Ectodermal cell (in vitro differentiated cells): Measurements from ENCODE around the gene PDE3A. TPM values are rescaled to one million over a fixed set of nuclear protein-coding genes. Genes with fewer than 3 reads are reported as not detected.
"Not testable (repeated sequence)": the region's sequence is repeated elsewhere in the genome, so short reads cannot be mapped to it uniquely, and the experiment has no call there.

Experiments
- H3K27ac ChIP-seq: 2 replicates; pipeline ENCODE4 v1.7.0; 2013; ENCODE audit warnings: mild to moderate bottlenecking, low read depth, low read length; ENCODE audit not compliant: insufficient read depth, poor library complexity, severe bottlenecking
- H3K27me3 ChIP-seq: 2 replicates; pipeline ENCODE4 v1.7.0; 2013; ENCODE audit warnings: mild to moderate bottlenecking, low read length; ENCODE audit not compliant: insufficient read depth, control insufficient read depth, poor library complexity, severe bottlenecking
- H3K36me3 ChIP-seq: one replicate; pipeline ENCODE4 v1.7.0; 2013; ENCODE audit warnings: low read length; ENCODE audit not compliant: control insufficient read depth, insufficient read depth
- H3K4me1 ChIP-seq: one replicate; pipeline ENCODE4 v1.7.0; 2013; ENCODE audit warnings: low read length; ENCODE audit not compliant: control insufficient read depth, insufficient read depth
- H3K4me3 ChIP-seq: 2 replicates; pipeline ENCODE4 v1.7.0; 2013; ENCODE audit warnings: low read depth, low read length, control low read depth; ENCODE audit not compliant: insufficient read depth
- H3K9me3 ChIP-seq: 2 replicates; pipeline ENCODE4 v1.7.0; 2013; ENCODE audit warnings: mild to moderate bottlenecking, low read length, moderate library complexity; ENCODE audit not compliant: control insufficient read depth
- WGBS, 2 experiments: methylation state at CpG; one replicate each; pipeline ENCODE4 v1.1.7; 2013; ENCODE audit warnings: missing lambda C conversion rate in 2 of 2; 5-methylcytosine and 5-hydroxymethylcytosine counted together
- polyA plus RNA-seq, 4 experiments: library from polyadenylated mRNA; stranded (reverse); fragments of 50-300 nt; gene quantifications; one replicate each; pipeline ENCODE4 v1.2.3, GENCODE V29; 2013

Gene PDE3A
- 1.7 TPM for polyA plus RNA-seq (2013, experiment 1 of 4)
- 1.8 TPM for polyA plus RNA-seq (2013, experiment 2 of 4)
- polyA plus RNA-seq (2013, experiment 3 of 4), result 2.6 TPM
- 3.2 TPM for polyA plus RNA-seq (2013, experiment 4 of 4)

DNA sequence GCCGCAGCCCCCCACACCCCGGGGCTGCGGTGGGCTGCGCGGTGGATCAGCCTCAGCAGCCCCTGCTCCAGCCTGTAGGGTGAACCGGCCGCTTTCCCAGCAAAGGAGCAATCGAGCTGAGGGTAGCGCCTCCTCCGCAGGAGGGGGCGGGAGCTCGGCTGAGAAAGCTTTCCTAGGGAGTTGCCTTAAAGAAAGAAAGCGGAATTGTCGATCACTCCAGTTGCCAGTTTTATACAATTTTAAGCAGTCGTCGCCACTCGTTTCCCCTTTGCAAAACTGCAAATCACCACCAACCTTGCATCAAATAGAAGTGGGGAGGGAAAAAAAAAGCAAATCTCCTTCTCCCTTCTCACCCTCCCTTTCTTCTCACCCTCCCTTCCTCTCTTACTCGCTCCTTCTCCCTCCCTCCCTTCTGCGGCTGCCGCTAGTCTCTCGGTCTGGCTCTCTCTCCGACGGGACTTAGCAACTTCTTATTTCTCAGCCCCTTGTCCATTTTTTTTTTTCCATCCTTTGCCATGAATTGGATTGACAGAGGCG is at the start of gene PDE3A:
Gene PDE3A, plus strand, starts transcription at position 424 of the 537 bp plus-strand sequence. CDS start 748 bp downstream, outside the sequence.
- Histone ChIP-seq H3K27ac (peak within 1 kb of the TSS; percentile 75), H3K4me3 (peak within 1 kb of the TSS; percentile 44), H3K4me1 (no peaks in the 10 kb centered on the region), H3K27me3 (peaks cover 33% of the 10 kb centered on the region), H3K36me3 (no peaks in the 10 kb centered on the region), H3K9me3 (no peaks in the 10 kb centered on the region)
- WGBS, 2 experiments, result 0% methylated on average over 24 of the region's 24 CpGs

- no peak overlapping the region for H3K27ac ChIP-seq
- no peaks in the 10 kb centered on the region for H3K36me3 ChIP-seq
- H3K4me1 ChIP-seq, result no peaks in the 10 kb centered on the region
- H3K27me3 ChIP-seq, result no peaks in the 10 kb centered on the region
- no peaks in the 10 kb centered on the region for H3K9me3 ChIP-seq
- 92 to 95% methylated on average over 4 of the region's 4 CpGs for WGBS, 2 experiments
- H3K4me3 ChIP-seq, result no peak overlapping the region
Measured at GRCh38 chr12:20319366-20319765, 49.0 kb upstream of the PDE3A start.

DNA sequence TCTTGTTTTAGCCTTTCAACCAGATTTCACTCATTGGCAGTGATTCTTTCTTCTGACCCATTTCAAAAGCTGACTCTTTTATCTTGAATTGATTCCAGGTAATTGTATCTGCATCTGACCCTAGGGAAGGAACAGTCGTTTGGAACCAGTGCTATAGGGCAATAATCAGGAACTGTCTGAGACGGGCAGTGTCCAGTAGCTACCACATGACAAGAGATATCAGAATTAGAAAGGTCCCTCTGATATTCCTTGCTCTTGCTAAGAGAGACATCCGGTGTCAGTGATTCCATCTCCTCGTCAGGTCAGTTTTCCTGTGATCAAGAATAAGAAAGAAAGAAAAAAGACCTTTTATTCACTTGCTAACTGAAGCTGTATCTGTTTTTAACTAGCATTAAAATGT is 47.8 kb upstream of the PDE3A start:
- H3K27me3 ChIP-seq, result no peaks in the 10 kb centered on the region
- H3K9me3 ChIP-seq, result no peaks in the 10 kb centered on the region
- 71 to 82% methylated on average over 4 of the region's 4 CpGs for WGBS, 2 experiments
- H3K4me1 ChIP-seq, result no peaks in the 10 kb centered on the region
- no peak overlapping the region for H3K27ac ChIP-seq
- H3K36me3 ChIP-seq, result no peaks in the 10 kb centered on the region
- H3K4me3 ChIP-seq, result no peak overlapping the region

DNA sequence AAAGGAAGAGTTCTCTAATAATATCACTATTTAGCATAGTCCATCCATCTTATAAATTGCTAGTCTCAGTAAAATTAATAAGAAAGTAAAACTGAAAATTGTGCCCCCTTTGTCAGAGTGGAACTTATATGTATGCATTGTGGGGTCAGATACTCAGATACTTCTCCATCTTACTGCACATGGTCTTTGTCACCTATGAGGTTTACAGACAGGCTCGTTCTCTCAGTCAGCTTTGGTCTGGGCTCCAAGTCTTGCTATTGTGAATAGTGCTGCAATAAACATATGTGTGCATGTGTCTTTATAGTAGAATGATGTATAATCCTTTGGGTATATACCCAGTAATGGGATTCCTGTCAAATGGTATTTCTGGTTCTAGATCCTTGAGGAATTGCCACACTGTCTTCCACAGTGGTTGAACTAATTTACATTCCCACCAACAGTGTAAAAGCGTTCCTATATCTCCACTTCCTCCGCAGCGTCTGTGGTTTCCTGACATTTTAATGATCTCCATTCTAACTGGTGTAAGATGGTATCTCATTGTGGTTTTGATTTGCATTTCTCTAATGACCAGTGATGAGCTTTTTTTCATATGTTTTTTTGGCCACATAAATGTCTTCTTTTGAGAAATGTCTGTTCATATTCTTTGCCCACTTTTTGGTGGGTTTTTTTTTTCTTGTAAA is 37.4 kb upstream of the PDE3A start:
- not testable (repeated sequence) for H3K27me3 ChIP-seq, H3K36me3 ChIP-seq, H3K4me1 ChIP-seq, H3K4me3 ChIP-seq, H3K27ac ChIP-seq, H3K9me3 ChIP-seq
- 87 to 97% methylated on average over 4 of the region's 4 CpGs for WGBS, 2 experiments

- 81 to 100% methylated on average over 1 to 2 of the region's 2 CpGs for WGBS, 2 experiments
Measured at GRCh38 chr12:20339060-20339459, 29.3 kb upstream of the PDE3A start.

GRCh38 chr12:20342111-20342510 is 26.2 kb upstream of the PDE3A start:
- Histone ChIP-seq H3K27ac (no peak overlapping the region), H3K9me3 (no peaks in the 10 kb centered on the region), H3K4me1 (no peaks in the 10 kb centered on the region), H3K27me3 (no peaks in the 10 kb centered on the region), H3K4me3 (no peak overlapping the region), H3K36me3 (no peaks in the 10 kb centered on the region)
- 90 to 94% methylated on average over 2 of the region's 3 CpGs for WGBS, 2 experiments

More at GRCh38 chr12:20339060-20339459, 29.3 kb upstream of the PDE3A start:
- Histone ChIP-seq H3K36me3 (no peaks in the 10 kb centered on the region), H3K9me3 (no peaks in the 10 kb centered on the region), H3K4me1 (no peaks in the 10 kb centered on the region), H3K27ac (no peak overlapping the region), H3K27me3 (no peaks in the 10 kb centered on the region), H3K4me3 (no peak overlapping the region)

DNA sequence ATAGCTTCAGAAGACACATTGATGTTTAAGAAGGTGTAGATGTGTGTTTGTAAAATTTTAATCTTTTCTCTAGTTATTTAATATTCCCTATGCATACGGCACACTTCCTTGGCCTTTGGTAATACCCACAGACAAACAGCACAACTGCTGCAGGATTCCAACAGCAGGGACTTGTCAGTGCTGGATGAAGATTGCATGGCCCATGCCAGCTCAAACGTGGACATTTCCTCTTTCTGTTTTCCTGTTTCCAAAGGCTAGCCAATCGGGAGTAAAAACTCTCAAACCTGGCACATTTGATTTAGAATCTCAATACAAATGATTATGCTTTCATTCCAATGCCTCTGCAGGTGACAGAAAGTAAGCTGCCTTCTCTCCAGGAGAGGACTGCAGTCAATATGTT is 22.5 kb upstream of the PDE3A start:
- Histone ChIP-seq H3K9me3 (no peaks in the 10 kb centered on the region), H3K27ac (no peak overlapping the region), H3K27me3 (no peaks in the 10 kb centered on the region), H3K4me3 (no peak overlapping the region), H3K4me1 (no peaks in the 10 kb centered on the region), H3K36me3 (no peaks in the 10 kb centered on the region)
- 59 to 66% methylated on average over 3 of the region's 3 CpGs for WGBS, 2 experiments

GRCh38 chr12:20350026-20350425 is 18.3 kb upstream of the PDE3A start:
- H3K27ac ChIP-seq, result no peak overlapping the region
- H3K4me1 ChIP-seq, result no peaks in the 10 kb centered on the region
- no peaks in the 10 kb centered on the region for H3K36me3 ChIP-seq
- H3K9me3 ChIP-seq, result no peaks in the 10 kb centered on the region
- no peaks in the 10 kb centered on the region for H3K27me3 ChIP-seq
- no peak overlapping the region for H3K4me3 ChIP-seq

GRCh38 chr12:20350495-20350894 is 17.8 kb upstream of the PDE3A start:
- Histone ChIP-seq H3K4me3 (no peak overlapping the region), H3K27ac (no peak overlapping the region), H3K9me3 (no peaks in the 10 kb centered on the region), H3K36me3 (no peaks in the 10 kb centered on the region), H3K27me3 (no peaks in the 10 kb centered on the region), H3K4me1 (no peaks in the 10 kb centered on the region)
- WGBS, 2 experiments, result 88 to 91% methylated on average over 3 to 5 of the region's 5 CpGs

DNA sequence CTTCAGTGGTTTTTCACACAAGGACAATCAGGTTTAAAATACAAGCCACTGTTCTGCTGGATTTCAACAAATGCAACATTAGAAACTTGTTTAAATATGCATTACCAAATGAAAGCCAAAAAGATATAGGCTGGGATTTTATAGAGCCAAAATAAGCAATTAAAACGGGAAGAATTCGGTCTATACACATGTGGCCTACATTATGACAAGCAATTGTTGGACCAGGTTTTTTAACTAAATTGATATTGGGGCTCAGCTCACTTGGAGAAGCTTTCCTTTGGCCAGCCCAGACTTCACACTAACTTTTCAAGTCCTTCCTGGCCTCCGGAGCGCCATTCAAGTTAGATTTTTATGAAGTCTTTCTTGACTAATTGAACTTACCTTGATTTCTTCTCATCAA is 16.9 kb upstream of the PDE3A start:
- H3K4me3 ChIP-seq, result no peak overlapping the region
- H3K27me3 ChIP-seq, result no peaks in the 10 kb centered on the region
- H3K9me3 ChIP-seq, result no peaks in the 10 kb centered on the region
- no peaks in the 10 kb centered on the region for H3K4me1 ChIP-seq
- WGBS, 2 experiments, result 96 to 97% methylated on average over 4 of the region's 4 CpGs
- H3K36me3 ChIP-seq, result no peaks in the 10 kb centered on the region
- H3K27ac ChIP-seq, result no peak overlapping the region
